Measurements from ENCODE around the gene MYMX.

The MYMX gene

GRCh38 chr6:44253307-44254101 is 36.8 kb downstream of the MYMX start:
- no peak for DNase-seq

DNA sequence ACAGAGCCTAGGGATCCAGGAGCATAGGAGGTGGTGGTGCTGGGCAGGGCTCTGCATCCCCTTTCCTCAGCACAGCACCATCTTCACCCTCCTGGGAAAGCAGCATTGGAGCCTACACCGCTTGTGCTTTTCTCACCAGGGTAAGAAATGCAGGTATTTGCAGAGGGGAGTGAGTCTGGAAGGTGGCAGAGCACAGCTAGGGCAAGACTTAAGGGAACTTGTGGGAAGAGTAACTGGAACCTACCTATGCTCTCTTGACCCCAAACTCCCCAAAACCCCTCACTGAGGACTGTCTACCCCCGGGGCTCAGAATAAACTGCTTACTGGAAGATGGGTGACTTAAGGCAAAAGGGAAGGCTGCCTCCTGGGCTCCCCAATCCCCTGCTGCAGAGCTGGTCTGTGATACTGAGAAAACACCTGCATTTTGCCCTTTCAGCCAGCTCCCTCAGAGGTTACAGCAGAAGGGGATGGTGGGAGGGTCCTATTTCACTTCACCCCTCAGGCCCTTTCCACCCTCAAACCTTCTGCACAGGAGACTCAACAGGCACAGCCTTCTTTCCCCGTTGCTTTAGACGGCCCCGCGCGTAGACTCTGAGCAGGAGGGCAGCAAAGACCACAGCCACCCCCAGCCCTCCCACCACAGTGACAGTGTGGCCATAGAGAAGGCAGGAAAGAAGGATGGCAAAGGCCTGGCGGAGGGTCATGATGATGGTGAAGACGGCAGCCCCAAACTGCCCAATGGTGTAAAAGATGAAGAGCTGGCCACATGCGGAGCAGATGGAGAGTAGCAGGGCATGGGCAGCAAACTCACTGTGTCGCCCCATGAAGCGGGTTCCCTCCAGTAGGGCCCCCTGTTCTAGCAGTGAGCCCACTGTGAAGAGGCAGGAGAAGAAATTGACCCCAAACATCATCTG is 37.7 kb downstream of the MYMX start:
- no peak for DNase-seq

- no peak for DNase-seq
These were observed 38.5 kb downstream of the MYMX start for GRCh38 chr6:44255105-44255808.

DNA sequence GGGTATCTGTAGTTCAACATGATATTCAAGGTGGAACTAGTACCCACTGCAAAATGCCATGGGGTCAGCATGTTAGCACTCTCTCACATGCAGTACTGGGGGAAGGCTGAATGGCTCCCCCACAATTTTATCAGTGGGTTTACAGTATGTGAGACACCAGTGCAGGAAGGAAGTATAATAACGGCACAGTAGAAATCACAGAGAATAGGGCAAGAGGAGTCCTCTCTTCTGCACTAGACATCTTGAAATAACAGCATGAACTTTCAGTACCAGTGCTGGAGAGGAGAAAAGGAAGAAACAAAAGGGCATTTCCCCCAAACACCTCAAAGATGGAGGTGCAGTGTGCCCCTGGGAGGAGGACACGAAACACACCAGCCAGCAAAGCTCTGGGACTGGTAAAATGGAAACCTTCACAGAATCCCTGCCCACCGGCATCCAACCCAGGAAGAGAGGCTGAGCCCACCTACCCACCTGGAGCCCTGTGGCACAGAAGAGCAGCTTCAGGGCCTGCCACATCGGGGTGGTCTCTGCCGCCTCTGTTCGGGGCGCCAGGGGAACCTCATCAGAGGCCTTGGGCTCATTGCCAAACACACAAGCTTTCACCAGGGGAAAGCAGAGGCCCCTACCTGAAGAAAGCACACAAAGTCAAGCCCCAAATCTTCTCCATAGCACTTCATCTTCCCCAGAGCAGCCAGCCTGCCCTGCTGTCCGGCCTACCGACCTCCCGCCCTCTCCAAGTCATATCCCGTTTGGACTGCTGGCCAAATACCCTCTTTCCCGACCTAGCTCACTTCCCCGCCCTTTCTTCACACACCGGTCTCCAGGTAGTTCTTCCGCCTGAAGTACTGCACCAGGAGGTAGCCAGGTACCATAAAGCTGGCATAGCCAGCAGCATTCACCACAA is 39.4 kb downstream of the MYMX start:
- DNase-seq = no peak

DNA sequence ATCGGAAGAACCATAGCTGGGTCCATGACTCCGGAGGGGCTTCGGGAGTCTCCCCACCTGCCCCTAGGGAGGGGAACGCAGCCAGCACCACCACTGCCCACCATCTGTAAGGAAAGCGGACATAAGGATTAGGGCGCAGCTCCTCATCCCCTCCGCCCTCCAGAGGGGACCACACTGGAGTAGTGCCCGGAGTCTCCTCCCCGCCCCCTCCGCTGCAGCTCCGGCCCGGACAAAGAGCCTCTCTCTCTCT is 40.0 kb downstream of the MYMX start:
- DNase-seq = no peak

DNA sequence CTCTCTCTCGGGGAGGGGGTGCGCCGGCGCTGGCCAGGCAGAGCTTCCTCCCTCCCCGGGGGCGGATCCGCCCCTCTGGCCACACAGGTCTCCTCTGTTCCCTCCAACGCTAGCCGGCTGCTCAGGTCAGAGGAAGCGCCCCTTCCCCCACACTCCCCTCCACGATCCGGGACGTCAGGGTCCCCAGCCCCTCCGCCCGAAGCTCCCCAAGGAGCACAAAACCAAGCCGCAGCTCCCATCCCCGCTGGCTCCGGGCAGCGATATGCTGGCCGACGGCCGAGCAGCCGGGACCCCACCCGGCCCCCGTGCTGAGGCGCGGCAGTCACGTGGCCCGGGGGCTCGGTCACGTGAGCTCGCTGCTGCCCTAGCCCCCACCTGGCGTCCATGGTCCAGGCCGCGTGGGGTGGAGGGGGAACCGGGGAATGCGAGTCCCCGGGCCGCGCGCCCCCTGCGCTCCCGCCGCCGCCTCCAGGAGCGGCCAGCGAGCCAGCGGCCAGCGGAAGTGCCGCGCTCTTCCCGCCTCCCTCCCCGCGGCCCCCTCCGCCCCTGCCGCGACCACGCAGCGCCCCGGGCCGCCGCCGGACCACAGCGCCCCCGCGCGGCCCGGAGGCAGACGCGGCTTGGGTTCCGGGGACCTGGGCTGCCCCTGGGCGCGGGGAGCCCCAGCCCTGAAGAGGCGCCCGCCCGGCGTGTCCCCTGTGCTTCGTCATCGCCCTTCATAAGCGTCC is 40.5 kb downstream of the MYMX start, which contains the start of gene SLC35B2:
SLC35B2 (minus strand) TSS at position 504 of the 728 bp plus-strand sequence; CDS start at position 386, 118 bp downstream.
- no peak for DNase-seq

DNA sequence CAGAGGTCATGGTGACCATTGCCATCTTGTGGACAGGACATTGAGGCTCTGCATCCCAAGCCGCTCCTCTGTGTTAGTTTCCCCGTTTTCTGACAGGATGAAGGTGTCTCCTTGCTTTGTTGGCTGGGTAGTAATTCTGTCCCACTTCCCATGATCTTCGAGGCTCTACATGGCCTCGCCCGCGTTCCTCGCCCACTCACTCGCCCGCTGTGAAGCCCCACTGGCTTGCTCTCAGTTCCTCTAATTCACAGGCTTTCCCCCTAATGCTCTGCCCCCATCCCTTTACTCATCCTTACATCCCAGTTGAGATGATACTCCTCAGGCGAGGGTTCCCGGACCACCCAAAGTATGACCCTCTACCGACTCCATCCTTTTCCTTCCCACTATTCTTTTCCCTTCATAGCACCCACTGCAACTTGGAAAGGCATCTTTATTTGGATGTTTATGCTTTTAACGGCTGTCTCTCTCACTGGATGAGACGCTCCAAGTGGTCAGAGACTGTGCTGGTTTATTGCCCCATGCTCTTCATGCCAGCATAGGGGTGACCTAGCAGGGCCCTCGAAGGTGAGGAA is 41.1 kb downstream of the MYMX start:
- no peak for DNase-seq

DNA sequence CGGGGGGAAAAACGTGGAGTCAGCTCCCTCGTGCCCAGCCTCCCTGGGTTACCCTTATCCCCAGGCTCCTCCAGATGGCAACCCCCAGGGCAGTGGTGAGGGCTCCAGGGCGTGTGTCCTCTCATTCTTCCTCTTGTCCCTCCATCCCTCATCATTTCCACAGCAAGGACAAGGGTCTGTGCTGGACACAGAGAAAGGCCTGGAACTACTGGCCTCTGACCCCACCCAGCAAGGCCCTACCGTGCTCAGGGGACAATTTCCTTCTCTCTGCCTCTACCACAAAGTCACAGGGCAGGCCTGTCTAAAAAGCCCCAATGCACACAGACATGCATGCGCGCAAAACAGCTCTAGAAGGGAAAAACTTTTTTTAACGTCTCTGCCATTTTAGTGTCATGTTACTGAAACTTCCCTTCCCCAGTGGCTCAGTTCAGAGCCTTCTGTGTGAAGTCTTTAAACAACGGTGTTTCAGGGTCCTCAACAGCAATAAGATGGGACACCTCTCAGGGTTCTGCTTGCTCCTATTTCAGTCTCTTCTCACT is 41.7 kb downstream of the MYMX start:
- no peak for DNase-seq

DNA sequence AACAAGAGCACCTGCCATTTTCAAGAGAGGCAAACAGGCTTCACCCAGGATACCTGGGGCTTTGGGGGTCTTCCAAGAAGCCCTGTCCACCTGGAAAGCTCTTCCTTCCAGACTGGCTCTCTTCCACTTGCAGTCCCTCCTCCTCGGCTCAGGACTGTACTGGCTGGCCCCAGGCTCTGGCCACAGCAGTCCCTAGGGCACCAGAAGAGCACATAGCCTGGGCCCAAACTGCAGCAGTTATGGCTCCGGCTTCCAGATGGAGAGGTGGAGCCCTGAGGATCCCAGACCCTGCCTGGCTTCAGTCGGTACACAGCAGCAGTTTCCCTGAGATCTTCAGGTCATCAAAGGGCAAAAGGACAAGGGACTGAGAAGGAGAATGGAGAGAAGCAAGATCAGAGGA is 42.2 kb downstream of the MYMX start:
- no peak for DNase-seq

- no peak for DNase-seq
These were observed 43.3 kb downstream of the MYMX start for GRCh38 chr6:44260011-44260410.

DNA sequence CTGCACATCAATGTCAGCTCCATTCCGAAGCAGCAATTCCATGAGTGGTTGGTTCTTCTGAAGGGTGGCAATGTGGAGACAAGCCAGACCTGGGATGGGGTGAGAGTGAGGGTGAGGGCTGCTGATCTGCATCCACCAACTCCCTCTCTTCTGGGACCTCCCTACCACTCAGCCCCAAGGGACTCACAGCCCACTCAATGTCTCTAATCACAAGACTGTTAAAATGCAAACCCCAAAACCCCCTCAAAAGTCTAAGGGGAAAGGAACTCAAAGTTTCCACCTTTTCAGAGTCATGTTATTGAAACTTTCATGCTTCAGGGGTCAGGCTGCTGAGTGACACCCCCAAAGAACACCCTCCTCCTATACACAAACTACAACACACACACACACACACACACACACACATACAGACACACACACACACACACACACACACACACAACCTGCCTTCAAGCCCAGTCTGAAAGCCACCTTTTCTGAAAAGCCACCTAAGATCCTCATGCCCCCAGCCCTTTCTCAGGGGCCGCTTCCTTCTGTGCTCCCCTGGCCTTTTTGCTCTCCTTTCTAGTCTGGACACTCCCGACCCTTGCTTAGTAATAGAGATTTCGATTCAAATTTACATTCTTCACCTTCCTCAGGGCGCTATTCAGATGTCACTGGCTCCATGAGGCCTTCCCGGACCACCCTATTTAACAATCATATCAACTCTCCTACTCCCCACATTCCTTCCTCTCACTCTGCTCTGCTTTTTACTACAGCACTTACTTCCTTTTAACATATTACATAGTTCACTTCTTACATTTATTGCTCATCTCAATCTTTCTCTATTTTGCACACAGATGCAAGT is 43.9 kb downstream of the MYMX start:
- DNase-seq = no peak

DNA sequence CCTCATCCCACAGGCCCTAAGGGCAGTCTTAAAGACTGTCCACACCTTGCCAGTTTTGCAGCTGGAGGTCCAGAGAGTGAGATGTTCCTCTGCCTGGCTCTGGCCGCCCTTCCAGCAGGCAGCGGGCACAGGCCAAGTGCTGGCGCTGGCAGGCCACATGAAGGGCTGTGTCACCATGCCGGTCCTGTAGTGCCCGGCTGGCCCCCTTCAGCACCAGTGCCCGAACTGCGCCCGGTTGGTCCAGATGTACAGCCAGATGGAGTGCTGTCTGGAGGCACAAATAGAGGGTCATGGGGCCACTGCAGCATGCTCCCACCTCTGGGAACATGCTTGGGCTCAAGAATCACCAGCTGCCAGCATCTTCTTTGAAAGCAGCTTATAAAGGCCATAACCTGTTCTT is 44.9 kb downstream of the MYMX start:
- no peak for DNase-seq

DNA sequence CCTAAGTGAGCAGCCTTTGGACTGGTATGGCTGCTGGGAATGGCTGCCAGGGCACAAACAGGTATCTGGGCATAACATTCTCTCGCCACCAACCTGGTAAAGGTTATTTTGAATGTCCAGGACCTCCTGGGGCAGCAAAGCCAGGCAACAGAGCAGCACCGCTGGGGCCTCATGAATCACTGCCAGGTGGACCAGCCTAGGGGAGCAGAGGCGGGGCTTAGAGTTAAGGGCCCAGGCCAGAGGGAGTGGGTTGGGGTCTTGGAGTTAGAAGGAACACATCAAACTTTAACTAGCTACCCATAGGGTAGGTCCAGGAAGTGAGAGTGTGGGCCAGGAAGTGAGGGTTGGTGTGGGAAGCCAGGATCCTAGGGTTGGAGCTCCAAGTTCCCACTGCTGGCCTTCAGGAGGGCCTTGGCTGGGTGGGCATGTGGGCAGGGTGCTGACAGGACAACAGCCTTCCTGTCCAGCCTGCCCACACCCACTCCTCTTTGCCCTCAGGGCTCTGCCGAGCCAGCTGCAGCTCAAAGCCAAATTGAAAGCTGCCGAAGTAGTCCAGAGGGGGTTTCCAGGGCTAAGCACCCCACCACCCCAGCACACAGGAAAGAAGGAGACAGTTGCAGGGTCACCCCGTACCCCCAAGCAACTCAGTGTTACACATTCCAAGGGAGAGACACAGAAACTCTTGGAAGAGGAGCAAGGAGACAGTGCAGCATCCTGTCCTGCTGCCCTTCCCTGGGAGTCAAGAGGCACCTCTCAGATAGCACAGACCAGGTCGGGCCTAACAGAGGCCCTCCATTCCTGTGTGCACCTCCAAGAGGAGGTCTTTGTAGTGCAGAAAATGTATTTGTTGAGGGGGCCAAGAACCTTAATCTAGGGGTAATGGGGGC is 46.0 kb downstream of the MYMX start:
- DNase-seq = no peak

GRCh38 chr6:44263354-44264100 is 46.8 kb downstream of the MYMX start:
- DNase-seq = no peak

DNA sequence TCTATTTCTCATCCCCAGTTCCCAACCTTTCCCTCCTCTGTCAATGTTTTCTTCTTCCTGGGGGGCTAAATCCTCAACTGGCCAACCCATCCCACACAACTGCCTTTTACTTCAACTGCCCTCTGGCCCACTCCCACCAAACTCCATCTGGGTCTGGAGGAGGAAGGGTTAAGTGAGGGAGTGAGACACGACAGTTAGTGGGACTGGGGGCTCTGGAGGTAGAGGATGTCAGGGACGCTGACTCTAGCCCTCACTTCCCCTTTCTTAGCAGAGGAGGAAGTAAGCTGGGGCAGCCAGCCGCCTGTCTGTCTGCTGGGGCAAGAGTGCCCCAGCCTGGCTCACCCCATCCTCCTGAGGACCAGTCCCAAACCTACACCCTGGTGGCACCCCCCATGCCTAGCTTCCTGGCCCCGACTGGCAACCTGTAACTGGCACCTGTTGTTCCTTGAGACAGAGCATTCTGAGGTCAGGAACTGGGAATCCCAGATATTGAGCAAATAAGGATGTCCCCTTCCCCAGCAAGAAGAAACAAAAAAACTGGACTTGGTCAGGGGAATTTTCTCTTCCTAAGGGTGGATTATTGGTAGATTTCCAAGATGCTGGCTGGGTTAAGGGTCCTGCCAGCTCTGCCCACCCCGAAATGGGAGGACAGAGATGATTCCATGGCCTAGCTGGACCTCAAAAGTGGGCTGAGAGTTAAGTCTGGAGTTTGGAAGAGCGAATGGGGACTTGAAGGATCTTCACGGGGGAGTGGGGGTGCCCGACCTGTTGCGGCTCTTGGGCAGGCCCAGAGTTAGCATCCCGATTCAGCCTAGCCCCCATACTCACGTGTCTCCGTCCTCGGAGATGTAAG is 47.7 kb downstream of the MYMX start:
- DNase-seq = no peak

GRCh38 chr6:44265007-44265721 is 48.4 kb downstream of the MYMX start, which contains the start of gene NFKBIE:
TSS of gene NFKBIE (minus strand) at chr6:44265551. CDS start at chr6:44265346, 205 bp downstream.
- peak; percentile 60 for DNase-seq
